Mesenchymal stem cell (in vitro differentiated cells and primary cell): ENCODE results near the gene DGCR2.

Source experiments
- DNase-seq: peaks from one replicate; pipeline ENCODE4 v3.0.0-alpha.2; 2013
- H2AFZ ChIP-seq: one replicate; pipeline ENCODE4 v1.6.1; 2013; ENCODE audit warnings: low read depth, mild to moderate bottlenecking, control low read depth, inconsistent platforms, low read length, moderate library complexity
- H2AK5ac ChIP-seq: 2 replicates; pipeline ENCODE4 v1.6.1; 2013; ENCODE audit warnings: low read length, moderate library complexity, mild to moderate bottlenecking, inconsistent platforms; ENCODE audit not compliant: severe bottlenecking
- H2BK120ac ChIP-seq: one replicate; pipeline ENCODE4 v1.6.1; 2013; ENCODE audit warnings: low read depth, mild to moderate bottlenecking, inconsistent platforms, low read length, moderate library complexity
- H2BK12ac ChIP-seq, 2 experiments: one replicate each; pipeline ENCODE4 v1.6.1; 2013; ENCODE audit warnings: inconsistent platforms in 2 of 2, low read length in 2 of 2, mild to moderate bottlenecking in 2 of 2, moderate library complexity in 2 of 2, control low read depth in 1 of 2
- H2BK15ac ChIP-seq: one replicate; pipeline ENCODE4 v1.6.1; 2013; ENCODE audit warnings: mild to moderate bottlenecking, low read depth, inconsistent platforms; ENCODE audit not compliant: poor library complexity, severe bottlenecking
- H2BK5ac ChIP-seq: 2 replicates; pipeline ENCODE4 v1.6.1; 2013; ENCODE audit warnings: low read depth, mild to moderate bottlenecking, low read length, control low read depth, inconsistent platforms; ENCODE audit not compliant: poor library complexity, severe bottlenecking
- H3K14ac ChIP-seq, 2 experiments: one replicate each; pipeline ENCODE4 v1.6.1; 2013; ENCODE audit warnings: inconsistent platforms in 2 of 2, low read length in 2 of 2, control low read depth in 1 of 2, mild to moderate bottlenecking in 1 of 2, moderate library complexity in 1 of 2
- H3K18ac ChIP-seq, 2 experiments: one replicate each; pipeline ENCODE4 v1.6.1; 2013; ENCODE audit warnings: inconsistent platforms in 2 of 2, low read length in 2 of 2, control low read depth in 1 of 2, low read depth in 1 of 2, mild to moderate bottlenecking in 1 of 2
- H3K23ac ChIP-seq, 2 experiments: one replicate each; pipeline ENCODE4 v1.6.1; 2013; ENCODE audit warnings: inconsistent platforms in 2 of 2, low read length in 2 of 2, mild to moderate bottlenecking in 2 of 2, moderate library complexity in 2 of 2, control low read depth in 1 of 2
- H3K27ac ChIP-seq: 2 replicates; pipeline ENCODE4 v1.5.1; 2013; ENCODE audit warnings: mild to moderate bottlenecking, moderate library complexity, low read length, control low read depth, inconsistent platforms; ENCODE audit not compliant: poor library complexity, severe bottlenecking
- H3K27me3 ChIP-seq, 2 experiments: 2 replicates each; pipeline versions ENCODE4 v1.6.1 to v1.7.0; 2013; ENCODE audit warnings: low read length in 2 of 2, mild to moderate bottlenecking in 2 of 2, moderate library complexity in 2 of 2, control low read depth in 1 of 2, inconsistent platforms in 1 of 2; ENCODE audit not compliant: control insufficient read depth in 1 of 2, insufficient read depth in 1 of 2
- H3K36me3 ChIP-seq, 2 experiments: 2 replicates each; pipeline versions ENCODE4 v1.6.1 to v1.7.0; 2013; ENCODE audit warnings: low read length in 2 of 2, control low read depth in 1 of 2, inconsistent platforms in 1 of 2, low read depth in 1 of 2, mild to moderate bottlenecking in 1 of 2; ENCODE audit not compliant: insufficient read depth in 2 of 2, control insufficient read depth in 1 of 2
- H3K4ac ChIP-seq, 2 experiments: one replicate each; pipeline ENCODE4 v1.6.1; 2013; ENCODE audit warnings: inconsistent platforms in 2 of 2, low read length in 2 of 2, mild to moderate bottlenecking in 2 of 2, moderate library complexity in 2 of 2, control low read depth in 1 of 2, low read depth in 1 of 2
- H3K4me1 ChIP-seq: 2 replicates; pipeline ENCODE4 v1.6.1; 2013; ENCODE audit warnings: low read depth, low read length, control low read depth; ENCODE audit not compliant: control insufficient read depth, insufficient read depth
- H3K4me2 ChIP-seq: 2 replicates; pipeline ENCODE4 v1.6.1; 2013; ENCODE audit warnings: low read length, mild to moderate bottlenecking, inconsistent platforms; ENCODE audit not compliant: poor library complexity, severe bottlenecking
- H3K4me3 ChIP-seq, 2 experiments: 2 replicates each; pipeline versions ENCODE4 v1.5.1 to v1.7.0; 2013; ENCODE audit warnings: low read length in 2 of 2, mild to moderate bottlenecking in 2 of 2, control low read depth in 1 of 2, low read depth in 1 of 2; ENCODE audit not compliant: insufficient read depth in 1 of 2
- H3K79me1 ChIP-seq: replicated peaks from 2 replicates; pipeline ENCODE4 v1.6.1; 2013; ENCODE audit warnings: mild to moderate bottlenecking, control low read depth, low read length, inconsistent platforms; ENCODE audit not compliant: poor library complexity, severe bottlenecking
- H3K9ac ChIP-seq: 2 replicates; pipeline ENCODE4 v1.7.0; 2013; ENCODE audit warnings: mild to moderate bottlenecking, low read length, moderate library complexity
- H3K9me3 ChIP-seq: 2 replicates; pipeline ENCODE4 v1.7.0; 2013; ENCODE audit warnings: mild to moderate bottlenecking, low read length; ENCODE audit not compliant: control insufficient read depth
- H4K8ac ChIP-seq: one replicate; pipeline ENCODE4 v1.6.1; 2013; ENCODE audit warnings: inconsistent platforms, mild to moderate bottlenecking, low read length, moderate library complexity
- H4K91ac ChIP-seq: one replicate; pipeline ENCODE4 v1.6.1; 2013; ENCODE audit warnings: mild to moderate bottlenecking, low read length, inconsistent platforms
- WGBS: methylation state at CpG from one replicate; pipeline ENCODE4 v1.1.7; 2013; ENCODE audit warnings: mixed read lengths; 5-methylcytosine and 5-hydroxymethylcytosine counted together

Gene DGCR2

DNA sequence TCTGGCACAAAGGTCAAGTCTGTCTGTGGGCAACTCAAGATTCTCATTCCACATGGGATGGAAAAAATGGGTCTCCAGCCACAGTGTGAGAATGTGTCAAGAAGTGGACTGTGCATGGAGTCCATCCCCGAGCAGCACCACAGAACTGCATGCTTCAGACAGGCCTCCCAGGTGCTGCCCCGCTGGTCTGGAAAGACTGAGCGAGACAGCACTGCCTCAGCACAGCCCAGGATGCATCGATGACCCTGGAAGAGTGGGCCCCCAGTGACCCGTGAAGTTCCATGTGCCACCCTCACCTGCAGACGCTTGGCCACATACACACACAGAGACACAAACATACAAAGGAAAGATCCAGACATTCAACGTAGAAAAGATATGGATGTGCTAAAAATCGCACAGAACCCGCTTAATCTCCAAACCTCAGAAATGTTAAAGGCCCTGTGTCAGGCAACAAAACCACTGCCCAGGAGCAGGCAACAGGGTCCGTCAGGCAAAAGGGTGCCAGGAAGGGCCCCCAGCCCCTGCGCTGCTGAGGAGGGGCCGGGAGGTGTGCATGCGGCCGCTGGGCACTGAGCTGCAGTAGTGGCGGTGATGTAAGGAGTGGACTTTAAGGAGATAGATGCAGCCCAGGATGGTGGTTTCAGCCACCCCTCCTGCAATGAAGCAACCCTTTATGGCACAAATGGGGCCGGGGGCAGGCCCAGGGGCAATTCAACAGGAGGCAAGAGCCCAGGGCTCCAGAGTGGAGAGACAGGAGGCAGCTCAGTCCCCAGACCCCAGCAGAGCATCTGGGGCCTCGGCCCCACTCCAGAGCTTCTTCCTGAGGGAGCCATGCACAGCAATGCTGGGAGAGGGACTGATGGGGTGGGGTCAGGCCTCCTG lies 84.7 kb downstream of the DGCR2 start:
- H3K4ac ChIP-seq: no peak overlapping the region
- H3K4me3 ChIP-seq: no peak overlapping the region
- no peak for DNase-seq
- no peak overlapping the region for H2AFZ ChIP-seq
- 97% methylated on average over 17 of the region's 17 CpGs for WGBS
- H2BK5ac ChIP-seq: no peak overlapping the region
- no peak overlapping the region for H3K14ac ChIP-seq
- no peak overlapping the region for H3K18ac ChIP-seq
- H2BK12ac ChIP-seq: no peak overlapping the region
- peaks cover 0 to 9% of the 10 kb centered on the region in 2 experiments for H3K27me3 ChIP-seq
- no peak overlapping the region for H4K91ac ChIP-seq
- peaks cover 39 to 58% of the 10 kb centered on the region in 2 experiments for H3K36me3 ChIP-seq
- H3K9ac ChIP-seq: no peak overlapping the region
- no peak overlapping the region for H3K4me2 ChIP-seq
- H2BK120ac ChIP-seq: no peak overlapping the region
- H3K4me1 ChIP-seq: peaks cover 3% of the 10 kb centered on the region
- no peak overlapping the region for H3K27ac ChIP-seq
- H3K79me1 ChIP-seq: peaks cover 7% of the 10 kb centered on the region
- no peak overlapping the region for H2AK5ac ChIP-seq
- H2BK15ac ChIP-seq: no peak overlapping the region
- H4K8ac ChIP-seq: no peak overlapping the region
- H3K23ac ChIP-seq: no peak overlapping the region
- no peaks in the 10 kb centered on the region for H3K9me3 ChIP-seq

- H3K23ac ChIP-seq: no peak overlapping the region
- no peak overlapping the region for H4K8ac ChIP-seq
- peak; percentile 2 for DNase-seq
- no peak overlapping the region for H2BK120ac ChIP-seq
- peaks cover 0 to 9% of the 10 kb centered on the region in 2 experiments for H3K27me3 ChIP-seq
- H3K79me1 ChIP-seq: peaks cover 4% of the 10 kb centered on the region
- peaks cover 3% of the 10 kb centered on the region for H3K4me1 ChIP-seq
- H3K4ac ChIP-seq: no peak overlapping the region
- no peaks in the 10 kb centered on the region for H3K9me3 ChIP-seq
- H3K36me3 ChIP-seq: peaks cover 33 to 50% of the 10 kb centered on the region in 2 experiments
- H3K18ac ChIP-seq: no peak overlapping the region
- no peak overlapping the region for H2AFZ ChIP-seq
- H2BK5ac ChIP-seq: no peak overlapping the region
- no peak overlapping the region for H3K4me2 ChIP-seq
- H3K14ac ChIP-seq: no peak overlapping the region
- no peak overlapping the region for H4K91ac ChIP-seq
- no peak overlapping the region for H2BK12ac ChIP-seq
- H2BK15ac ChIP-seq: no peak overlapping the region
- H3K9ac ChIP-seq: no peak overlapping the region
- 89% methylated on average over 16 of the region's 17 CpGs for WGBS
- no peak overlapping the region for H2AK5ac ChIP-seq
- no peak overlapping the region for H3K27ac ChIP-seq
- no peak overlapping the region for H3K4me3 ChIP-seq
These were observed 85.5 kb downstream of the DGCR2 start for GRCh38 chr22:19036523-19037273.

DNA sequence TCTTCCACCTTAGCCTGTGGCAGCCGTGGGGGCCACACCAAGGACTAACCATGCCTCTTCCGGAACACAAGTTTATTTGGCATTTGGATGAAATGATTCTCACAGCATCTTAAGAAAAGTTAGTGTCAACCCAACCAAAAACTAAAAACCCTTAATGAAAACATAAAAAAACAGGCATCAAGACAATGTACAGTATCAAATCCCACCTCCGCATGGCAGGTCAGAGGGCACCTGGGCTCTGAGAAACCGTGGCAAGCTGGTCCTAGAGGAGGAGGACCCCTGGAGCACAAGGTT lies 86.0 kb downstream of the DGCR2 start:
- no peak overlapping the region for H3K4ac ChIP-seq
- H2BK5ac ChIP-seq: no peak overlapping the region
- no peak overlapping the region for H3K14ac ChIP-seq
- H3K4me1 ChIP-seq: peaks cover 3% of the 10 kb centered on the region
- H3K23ac ChIP-seq: no peak overlapping the region
- H3K79me1 ChIP-seq: peaks cover 3% of the 10 kb centered on the region
- H3K9me3 ChIP-seq: no peaks in the 10 kb centered on the region
- peaks cover 28 to 44% of the 10 kb centered on the region in 2 experiments for H3K36me3 ChIP-seq
- peaks cover 0 to 9% of the 10 kb centered on the region in 2 experiments for H3K27me3 ChIP-seq
- WGBS: 90% methylated on average over 4 of the region's 4 CpGs
- no peak for DNase-seq
- no peak overlapping the region for H2AFZ ChIP-seq
- no peak overlapping the region for H2AK5ac ChIP-seq
- H2BK120ac ChIP-seq: no peak overlapping the region
- no peak overlapping the region for H3K27ac ChIP-seq
- H3K18ac ChIP-seq: no peak overlapping the region
- H3K4me2 ChIP-seq: no peak overlapping the region
- no peak overlapping the region for H4K8ac ChIP-seq
- no peak overlapping the region for H3K4me3 ChIP-seq
- no peak overlapping the region for H2BK12ac ChIP-seq
- no peak overlapping the region for H3K9ac ChIP-seq
- H4K91ac ChIP-seq: no peak overlapping the region
- H2BK15ac ChIP-seq: no peak overlapping the region

GRCh38 chr22:19035474-19036228 lies 86.6 kb downstream of the DGCR2 start:
- H3K23ac ChIP-seq: no peak overlapping the region
- no peak overlapping the region for H2BK120ac ChIP-seq
- H3K18ac ChIP-seq: no peak overlapping the region
- no peak overlapping the region for H2BK5ac ChIP-seq
- H2BK12ac ChIP-seq: no peak overlapping the region
- no peak overlapping the region for H3K27ac ChIP-seq
- peaks cover 23 to 39% of the 10 kb centered on the region in 2 experiments for H3K36me3 ChIP-seq
- H4K91ac ChIP-seq: no peak overlapping the region
- peaks cover 3% of the 10 kb centered on the region for H3K4me1 ChIP-seq
- peaks cover 3 to 12% of the 10 kb centered on the region in 2 experiments for H3K27me3 ChIP-seq
- peaks cover 2% of the 10 kb centered on the region for H3K79me1 ChIP-seq
- H2AK5ac ChIP-seq: no peak overlapping the region
- H3K4me3 ChIP-seq: no peak overlapping the region
- H3K4me2 ChIP-seq: no peak overlapping the region
- no peak overlapping the region for H2AFZ ChIP-seq
- H3K9me3 ChIP-seq: no peaks in the 10 kb centered on the region
- no peak overlapping the region for H3K14ac ChIP-seq
- no peak overlapping the region for H3K4ac ChIP-seq
- H2BK15ac ChIP-seq: no peak overlapping the region
- DNase-seq: peak; percentile 2
- WGBS: 72% methylated on average over 14 of the region's 14 CpGs
- H3K9ac ChIP-seq: no peak overlapping the region
- peak overlapping the region; percentile 13 for H4K8ac ChIP-seq
